Left kidney (tissue), 2 donors: Measurements from ENCODE around the gene TMPRSS2. TPM values are rescaled to one million over a fixed set of nuclear protein-coding genes. Genes with fewer than 3 reads are reported as not detected.

Experiments
- DNase-seq: peaks from one replicate; pipeline ENCODE4 v3.0.0-alpha.2; 2013
- polyA plus RNA-seq: library from polyadenylated mRNA; unstranded; fragments of 120-200 nt; gene quantifications from one replicate; pipeline ENCODE4 v1.2.1, GENCODE V29; 2013; ENCODE audit not compliant: insufficient read length

TMPRSS2 gene
- polyA plus RNA-seq, 1 donor = 36.0 TPM

GRCh38 chr21:41451753-41452676 lies 55.9 kb downstream of the TMPRSS2 start:
- DNase-seq = no peak

GRCh38 chr21:41449613-41450012 lies 58.3 kb downstream of the TMPRSS2 start:
- DNase-seq = no peak

DNA sequence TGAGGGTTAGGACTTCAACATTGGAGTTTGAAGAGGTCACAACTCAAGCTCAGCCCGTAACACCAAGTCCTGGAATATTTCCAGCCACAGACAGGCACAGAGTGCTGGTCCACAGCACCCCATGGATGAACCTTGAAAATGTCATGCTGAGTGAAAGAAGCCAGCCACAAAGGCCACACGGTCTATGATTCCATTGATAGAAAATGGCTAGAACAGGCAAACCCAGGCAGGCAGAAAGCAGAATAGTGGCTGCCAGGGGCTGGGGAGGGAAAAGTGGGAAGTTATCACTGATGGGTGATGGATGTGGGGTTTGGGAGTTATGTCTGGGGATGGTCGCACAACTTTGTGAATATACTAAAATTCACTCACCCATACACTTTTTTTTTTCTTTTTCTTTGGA lies 60.6 kb downstream of the TMPRSS2 start:
- DNase-seq = no peak

DNA sequence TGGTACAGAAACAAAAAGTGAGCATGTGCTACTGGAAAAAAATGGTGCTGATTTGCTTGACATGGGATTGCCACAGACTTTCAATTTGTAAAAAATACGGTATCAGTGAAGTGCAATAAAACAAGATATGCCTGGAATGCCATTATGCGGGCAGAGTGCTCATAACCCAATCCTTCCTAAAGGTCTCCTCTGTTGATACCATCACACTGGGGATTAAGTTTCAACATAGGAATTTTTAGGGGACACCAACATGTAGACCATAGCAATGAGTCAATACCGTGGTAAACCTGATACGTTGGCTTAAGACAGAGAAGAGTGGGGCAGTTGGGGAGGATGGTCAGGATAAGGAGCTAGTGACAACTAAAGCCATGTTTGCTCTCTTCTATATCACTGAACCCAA lies 61.4 kb downstream of the TMPRSS2 start:
- no peak for DNase-seq

GRCh38 chr21:41445465-41445862 lies 62.5 kb downstream of the TMPRSS2 start:
- DNase-seq = peak; percentile 28

DNA sequence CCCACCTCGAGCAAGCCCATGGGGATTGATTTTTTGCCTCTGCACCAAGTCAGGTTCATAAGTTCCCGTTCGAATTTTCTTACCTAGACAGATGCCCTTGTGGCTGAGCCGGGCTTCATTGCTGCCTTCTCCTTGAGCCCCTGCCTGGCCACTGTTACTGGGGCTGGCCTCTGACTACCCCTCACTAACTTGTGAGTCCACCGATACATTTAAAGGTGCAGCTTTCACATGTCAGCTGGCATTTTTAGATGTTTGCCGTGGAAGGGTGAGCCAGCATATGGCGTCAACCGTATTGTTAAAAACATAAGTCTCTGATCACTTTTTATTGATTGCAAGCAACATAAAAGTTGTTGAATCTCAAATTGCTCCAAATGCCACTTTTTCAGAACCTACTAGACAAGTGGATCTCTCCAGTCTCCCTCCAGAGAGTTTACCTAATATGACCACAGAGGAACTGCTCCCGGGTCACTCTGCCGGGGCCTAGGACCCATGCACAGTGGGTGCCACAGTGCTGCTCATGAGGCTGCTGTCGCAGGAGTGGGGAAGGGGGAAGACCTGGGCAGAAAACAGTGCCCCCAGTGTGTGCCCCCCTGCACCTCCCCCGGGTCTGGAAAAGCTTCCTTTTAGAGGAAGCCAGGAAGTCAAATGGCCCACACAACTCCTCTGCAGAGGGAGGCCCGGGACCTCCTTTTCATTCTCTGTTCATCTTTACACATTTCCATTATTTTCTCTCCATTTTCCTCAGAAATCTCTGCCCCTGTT lies 63.1 kb downstream of the TMPRSS2 start:
- no peak for DNase-seq

- no peak for DNase-seq
Observed at GRCh38 chr21:41443562-41443961, 64.4 kb downstream of the TMPRSS2 start.

DNA sequence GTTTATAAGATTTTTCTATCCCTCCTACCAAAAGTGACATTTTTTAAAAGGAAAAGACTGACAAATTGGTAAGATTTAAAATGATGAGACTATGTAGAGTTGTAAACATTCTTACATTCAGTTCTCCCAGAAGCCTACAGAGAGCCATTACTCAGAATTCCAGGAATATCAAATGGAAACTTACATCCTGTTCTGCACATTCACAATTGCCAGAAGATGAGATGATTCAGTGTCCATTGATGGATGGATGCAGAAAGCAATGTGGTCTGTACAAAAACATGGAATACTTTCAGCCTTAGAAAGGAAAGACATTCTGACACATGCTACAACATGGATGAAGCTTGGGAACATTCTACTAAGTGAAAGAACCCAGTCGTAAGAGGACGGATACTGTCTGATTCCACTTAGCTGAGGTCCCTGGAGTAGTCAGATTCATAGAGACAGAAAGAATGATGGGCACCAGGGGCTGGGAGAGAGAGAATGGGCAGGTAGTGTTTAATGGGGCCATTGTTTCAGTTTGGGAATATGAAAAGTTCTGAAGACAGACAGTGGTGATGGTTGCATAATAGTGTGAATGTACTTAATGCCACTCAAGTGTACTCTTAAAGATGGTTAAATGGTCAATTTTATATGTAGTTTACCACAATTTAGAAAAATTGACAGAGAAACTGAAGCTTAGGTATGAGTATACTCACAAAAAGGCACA lies 65.3 kb downstream of the TMPRSS2 start:
- no peak for DNase-seq

DNA sequence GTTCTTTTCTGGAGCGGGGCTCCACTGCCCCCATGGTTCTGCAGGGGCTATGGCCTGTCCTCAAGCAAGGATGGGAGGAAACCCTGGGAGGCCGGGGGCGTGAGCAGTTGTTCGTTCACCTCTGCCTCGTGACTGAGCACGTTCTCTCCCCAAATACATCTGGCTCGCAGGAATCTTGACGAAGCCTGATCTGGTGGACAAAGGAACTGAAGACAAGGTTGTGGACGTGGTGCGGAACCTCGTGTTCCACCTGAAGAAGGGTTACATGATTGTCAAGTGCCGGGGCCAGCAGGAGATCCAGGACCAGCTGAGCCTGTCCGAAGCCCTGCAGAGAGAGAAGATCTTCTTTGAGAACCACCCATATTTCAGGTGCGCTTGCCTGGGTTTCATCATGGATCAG lies 66.4 kb downstream of the TMPRSS2 start:
- no peak for DNase-seq

- DNase-seq = no peak
Observed at GRCh38 chr21:41439248-41439647, 68.7 kb downstream of the TMPRSS2 start.

- DNase-seq = no peak
Observed at GRCh38 chr21:41438425-41439113, 69.4 kb downstream of the TMPRSS2 start.

GRCh38 chr21:41437729-41438128 lies 70.2 kb downstream of the TMPRSS2 start:
- DNase-seq = no peak

- no peak for DNase-seq
Observed at GRCh38 chr21:41435706-41436105, 72.3 kb downstream of the TMPRSS2 start.

DNA sequence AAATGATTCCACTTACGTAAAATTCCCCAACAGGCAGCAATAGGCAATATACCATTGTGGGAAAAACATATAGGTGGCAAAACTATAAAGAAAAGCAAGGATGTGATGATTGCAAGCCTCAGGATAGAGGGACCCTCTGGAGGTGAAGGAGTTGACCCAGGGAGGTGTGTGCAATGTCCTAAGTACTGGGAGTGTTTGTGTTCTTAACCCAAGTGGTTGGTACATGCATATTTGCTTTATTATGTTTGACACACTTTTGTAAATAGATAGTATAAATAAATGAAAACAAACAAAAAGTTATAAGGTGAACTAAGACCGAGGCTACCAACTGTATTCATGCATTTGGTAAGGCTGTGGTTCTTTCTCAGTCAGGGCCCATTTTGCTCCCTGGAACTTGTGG lies 74.4 kb downstream of the TMPRSS2 start:
- DNase-seq = no peak

DNA sequence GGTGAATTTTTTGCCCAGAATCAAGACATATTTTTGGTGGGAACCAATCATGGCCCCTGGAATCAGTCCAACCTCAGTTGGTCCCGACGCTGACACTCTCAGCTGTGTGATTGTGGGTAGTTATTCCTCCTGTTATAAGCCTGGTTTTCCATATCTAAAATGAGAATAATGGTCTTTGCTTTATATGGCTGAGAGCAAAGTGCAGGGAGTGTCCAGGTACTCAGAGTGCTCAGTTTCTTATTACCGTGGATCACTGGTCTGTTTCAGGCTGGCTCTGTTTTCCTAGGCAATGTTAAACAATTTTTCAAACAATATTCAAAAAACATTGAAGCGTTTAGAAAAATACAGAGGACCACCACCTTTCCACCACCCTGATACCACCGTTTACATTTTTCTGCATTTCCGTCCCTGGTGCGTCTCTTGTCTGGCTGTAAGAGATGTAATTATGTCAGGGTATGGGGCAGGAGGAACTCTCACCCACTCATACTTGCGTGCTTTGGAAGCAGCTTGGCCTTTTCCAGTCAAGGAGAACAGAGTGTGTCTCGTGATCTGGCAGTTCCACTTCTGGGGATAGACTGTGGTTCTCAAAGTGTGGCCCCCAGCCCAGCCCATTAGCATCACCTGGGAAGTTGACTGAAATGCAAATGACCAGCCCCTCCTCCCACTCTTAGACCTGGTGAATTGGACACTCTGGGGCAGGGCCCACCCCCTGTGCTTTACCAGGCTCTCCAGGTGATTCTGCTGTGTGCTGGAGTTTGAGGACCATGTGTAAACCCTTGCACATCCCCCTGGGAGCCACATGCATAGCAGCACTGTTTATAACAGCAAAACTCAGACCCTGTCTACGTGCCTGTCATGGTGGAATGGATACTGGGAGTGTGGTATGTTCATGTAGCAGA lies 75.1 kb downstream of the TMPRSS2 start:
- DNase-seq = no peak

DNA sequence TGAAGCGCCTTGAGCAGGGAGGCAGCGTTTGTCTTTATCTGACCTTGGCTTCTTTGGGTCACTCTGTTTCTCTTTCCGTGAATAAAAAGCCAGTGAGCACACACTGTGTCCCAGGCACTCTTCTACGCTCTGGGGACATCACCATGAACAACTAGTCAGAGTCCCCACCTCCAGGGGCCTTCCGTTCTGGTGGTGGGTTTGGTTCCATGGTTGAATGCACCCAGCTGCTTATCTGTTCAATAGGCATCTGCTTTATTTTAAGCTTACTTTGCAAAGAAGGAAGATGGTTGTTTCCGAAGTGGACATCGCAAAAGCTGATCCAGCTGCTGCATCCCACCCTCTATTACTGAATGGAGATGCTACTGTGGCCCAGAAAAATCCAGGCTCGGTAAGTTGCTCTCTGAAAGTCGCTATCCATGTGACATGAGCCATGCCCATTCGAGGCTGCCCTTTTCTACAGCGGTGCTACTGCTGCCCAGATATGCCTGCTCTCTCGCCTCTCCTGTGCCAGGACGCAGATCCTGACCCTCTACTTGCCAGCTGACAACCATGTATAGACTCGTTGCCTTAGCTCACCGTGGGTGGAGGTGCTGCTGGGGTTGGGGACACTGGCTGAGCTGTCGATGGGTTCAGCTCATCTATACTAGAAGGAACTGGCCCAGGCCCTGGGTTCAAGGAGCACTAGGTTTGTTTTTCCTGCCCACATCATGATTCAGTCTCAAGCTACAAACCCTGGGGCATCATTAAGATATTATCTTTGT lies 76.0 kb downstream of the TMPRSS2 start:
- DNase-seq = no peak

DNA sequence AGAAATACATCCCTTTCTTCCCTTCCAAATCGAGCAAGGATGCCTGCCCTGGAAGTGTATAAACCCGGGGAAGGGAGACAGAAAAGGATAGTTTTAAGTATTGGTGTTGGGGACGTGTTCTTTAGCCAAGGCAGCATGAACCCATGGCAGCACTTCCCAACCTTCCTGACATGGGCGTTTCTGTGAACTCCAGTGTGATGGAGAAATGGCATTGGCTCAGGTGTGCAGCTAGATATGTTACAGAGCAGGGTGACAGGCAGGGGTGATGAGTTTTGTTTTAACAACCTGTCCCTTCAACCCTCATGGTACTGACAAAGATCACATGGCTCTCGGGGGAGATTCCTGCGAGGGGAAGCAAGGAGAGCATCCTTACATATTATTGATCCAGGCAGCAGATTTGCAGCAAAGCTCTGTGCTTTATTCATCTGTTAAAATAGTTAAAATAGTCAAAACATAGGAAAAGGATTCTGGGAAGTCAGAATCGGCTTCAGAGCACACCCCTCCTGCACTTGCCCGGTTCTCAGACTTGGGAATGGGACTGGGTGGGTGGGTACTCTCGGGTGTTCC lies 78.0 kb downstream of the TMPRSS2 start:
- DNase-seq = no peak

- DNase-seq = no peak
Observed at GRCh38 chr21:41429305-41429704, 78.7 kb downstream of the TMPRSS2 start.

- DNase-seq = no peak
Observed at GRCh38 chr21:41428847-41429246, 79.1 kb downstream of the TMPRSS2 start.

DNA sequence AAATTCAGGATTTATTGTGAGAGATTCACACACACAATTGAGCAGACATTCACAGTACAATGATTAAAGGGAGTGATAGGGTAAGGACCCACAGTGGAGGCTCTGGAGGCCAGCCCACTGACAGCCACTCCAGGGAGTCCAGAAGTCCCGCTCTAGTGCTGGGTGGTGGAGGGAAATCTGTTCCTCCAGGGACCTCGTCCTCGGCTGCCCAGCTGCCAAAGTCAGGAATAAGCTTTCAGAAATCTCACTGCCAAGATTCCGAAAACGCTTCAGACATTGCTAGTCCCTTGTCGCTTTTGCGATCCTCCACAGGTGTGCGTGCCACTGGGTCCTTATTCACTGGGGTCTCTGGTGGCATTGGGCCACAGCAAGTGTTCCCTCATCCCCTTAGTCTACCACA lies 79.6 kb downstream of the TMPRSS2 start:
- DNase-seq = no peak
